ENCODE data around the gene NDUFB5. TPM values are rescaled to one million over a fixed set of nuclear protein-coding genes. Genes with fewer than 3 reads are reported as not detected.
A peak's percentile ranks its signal among the peaks of the same experiment; 100 is the strongest.

Gene NDUFB5
- total RNA-seq (2021) (95.6 to 114 TPM (median 104 TPM) in 3 replicates), Bru-seq, nascent RNA (percentile 82 among the genes with signal in this experiment)
- long read RNA-seq, experiment 1, full-length matches to known transcripts, result 147 of 162 reads
- long read RNA-seq, experiment 1, partial matches to known transcripts, result 7 of 162 reads
- long read RNA-seq, experiment 1, other reads (novel, unspliced or antisense), result 8 of 162 reads
- long read RNA-seq, experiment 2, full-length matches to known transcripts, result 167 of 196 reads
- long read RNA-seq, experiment 2, partial matches to known transcripts, result 18 of 196 reads
- long read RNA-seq, experiment 2, other reads (novel, unspliced or antisense), result 11 of 196 reads
- long read RNA-seq, experiment 3, full-length matches to known transcripts, result 410 of 423 reads
- long read RNA-seq, experiment 3, partial matches to known transcripts, result 1 of 423 reads
- long read RNA-seq, experiment 3, other reads (novel, unspliced or antisense), result 12 of 423 reads

- Mint-ChIP-seq H3K4me3 (peak within 1 kb of the TSS; percentile 99), H3K27ac (peak within 1 kb of the TSS; percentile 100), H3K36me3 (peaks cover 31% of the 10 kb centered on the region), H3K27me3 (ENCODE audit: low read depth) (no peaks in the 10 kb centered on the region), H3K9me3 (no peaks in the 10 kb centered on the region), H3K4me1 (peaks cover 4% of the 10 kb centered on the region)
- ATAC-seq (peak; percentile 99), DNase-seq (ENCODE audit: low spot score) (peak; percentile 91)
- ChIA-PET CTCF (interaction anchor here (1.4 kb wide), 1 partner anchor 45 kb away, joined by 15 read pairs; no protein-coding TSS in a partner anchor), POLR2A (interaction anchor here (0.6 to 1.3 kb wide), 5 partner anchors 13 to 257 kb away, joined by 3 to 10 read pairs (median 3); partner anchors contain the start of genes ACTL6A, MFN1 and USP13)
- TF ChIP-seq CREM (CRISPR knock-in tag; IDR thresholded peaks at IDR 0.05) (peak; percentile 93), ZNF219 (CRISPR knock-in tag; IDR thresholded peaks at IDR 0.05; ENCODE audit: borderline replicate concordance) (no peak), CREB1 (CRISPR knock-in tag; IDR thresholded peaks at IDR 0.05) (no peak), ETV6 (CRISPR knock-in tag; IDR thresholded peaks at IDR 0.05) (peak; percentile 79), ZNF281 (CRISPR knock-in tag; IDR thresholded peaks at IDR 0.05) (no peak), ZNF232 (CRISPR knock-in tag; IDR thresholded peaks at IDR 0.05) (no peak), ESRRA (CRISPR knock-in tag; IDR thresholded peaks at IDR 0.05; ENCODE audit: borderline replicate concordance) (peak; percentile 92), SP1 (CRISPR knock-in tag; conservative IDR thresholded peaks at IDR 0.05) (peak; percentile 66), SMAD3 (CRISPR knock-in tag; IDR thresholded peaks at IDR 0.05; ENCODE audit: borderline replicate concordance) (no peak), ERG (CRISPR knock-in tag; IDR thresholded peaks at IDR 0.05) (no peak), MXD4 (CRISPR knock-in tag; IDR thresholded peaks at IDR 0.05; ENCODE audit: borderline replicate concordance) (no peak), PRDM15 (CRISPR knock-in tag; IDR thresholded peaks at IDR 0.05) (no peak), ZNF512 (CRISPR knock-in tag; IDR thresholded peaks at IDR 0.05; ENCODE audit: borderline replicate concordance) (no peak), MAX (CRISPR knock-in tag; IDR thresholded peaks at IDR 0.05) (peak; percentile 75), FOXP1 (CRISPR knock-in tag; IDR thresholded peaks at IDR 0.05; ENCODE audit: borderline replicate concordance) (0 out of 2 replicates have a peak, but pooled peaks have one; percentile 45), MLX (CRISPR knock-in tag; IDR thresholded peaks at IDR 0.05) (no peak), NR1H2 (CRISPR knock-in tag; IDR thresholded peaks at IDR 0.05) (no peak), NFE2L1 (CRISPR knock-in tag; IDR thresholded peaks at IDR 0.05) (peak; percentile 22; the same call in 1 of the 2 replicates), ARID4B (CRISPR knock-in tag; IDR thresholded peaks at IDR 0.05; ENCODE audit: borderline replicate concordance) (0 out of 2 replicates have a peak, but pooled peaks have one; percentile 19), TEAD1 (CRISPR knock-in tag; IDR thresholded peaks at IDR 0.05) (peak; percentile 61; the same call in 1 of the 2 replicates)
Observed at GRCh38 chr3:179604321-179605078, at the start of gene NDUFB5, which contains the start of gene MRPL47. TSS of gene NDUFB5 (plus strand) at chr3:179604794. CDS start at chr3:179604816, 22 bp downstream. TSS of gene MRPL47 (minus strand) at chr3:179604638. CDS start at chr3:179604624, 14 bp downstream.

Data from WTC11 (cell line).